GM10266 (cell line): ENCODE data around the gene ZNF837.
"Not testable (repeated sequence)": the region's sequence is repeated elsewhere in the genome, so short reads cannot be mapped to it uniquely, and the experiment has no call there.

Experiments
- DNase-seq: peaks from one replicate; pipeline ENCODE4 v3.0.0; 2012; ENCODE audit errors: extremely low spot score
- CTCF ChIP-seq: IDR thresholded peaks from 2 replicates; pipeline ENCODE4 v1.5.1; 2012; ENCODE audit warnings: mild to moderate bottlenecking, low read depth; ENCODE audit not compliant: control insufficient read depth, insufficient read depth; ENCODE audit errors: missing control alignments

Gene ZNF837

GRCh38 chr19:58351558-58351878 lies 29.3 kb downstream of the ZNF837 start:
- no peak for DNase-seq
- no peak for TF ChIP-seq CTCF

- DNase-seq, result no peak
- TF ChIP-seq CTCF, result no peak
These were observed 29.8 kb downstream of the ZNF837 start for GRCh38 chr19:58350871-58351557.

GRCh38 chr19:58350001-58350861 lies 30.6 kb downstream of the ZNF837 start:
- no peak for TF ChIP-seq CTCF
- DNase-seq, result no peak

GRCh38 chr19:58349590-58349989 lies 31.2 kb downstream of the ZNF837 start:
- no peak for DNase-seq
- TF ChIP-seq CTCF, result no peak

- DNase-seq, result not testable (repeated sequence)
These were observed 32.8 kb downstream of the ZNF837 start for GRCh38 chr19:58348080-58348479.

GRCh38 chr19:58346961-58347929 lies 33.6 kb downstream of the ZNF837 start:
- TF ChIP-seq CTCF, result no peak
- peak; percentile 97 for DNase-seq

GRCh38 chr19:58345558-58345957 lies 35.3 kb downstream of the ZNF837 start:
- TF ChIP-seq CTCF, result no peak
- no peak for DNase-seq
